Activated T-cell treated with anti-CD3 and anti-CD28 coated beads, Interleukin-2, amount 50 U/mL, for 72 hours (primary cell): ENCODE results near the gene PUDP. TPM values are rescaled to one million over a fixed set of nuclear protein-coding genes. Genes with fewer than 3 reads are reported as not detected.
"Not testable (repeated sequence)": the region's sequence is repeated elsewhere in the genome, so short reads cannot be mapped to it uniquely, and the experiment has no call there.

ENCODE experiments used
- ATAC-seq, 2 donors: fragments of 150-1000 bp; cut with Tn5 transposase; replicated peaks in 1 of 2; 2 replicates each; pipeline ENCODE4 v1.10.0; 2021; ENCODE audit warnings: moderate library complexity in 2 of 2, mild to moderate bottlenecking in 1 of 2
- DNase-seq, 2 donors: peaks; one replicate each; pipeline ENCODE4 v3.0.0; 2021 to 2022; ENCODE audit warnings: mixed read lengths in 1 of 2
- H3K27ac Mint-ChIP-seq: one replicate; pipeline ENCODE4 v1.8.0; 2022; ENCODE audit warnings: mild to moderate bottlenecking, moderate library complexity, mixed read lengths
- H3K27me3 Mint-ChIP-seq: one replicate; pipeline ENCODE4 v1.8.0; 2022; ENCODE audit warnings: low read depth, mixed read lengths
- H3K36me3 Mint-ChIP-seq, 2 donors: one replicate each; pipeline ENCODE4 v1.8.0; 2022; ENCODE audit warnings: mixed read lengths in 2 of 2, mild to moderate bottlenecking in 1 of 2; ENCODE audit not compliant: insufficient read depth in 2 of 2
- H3K4me1 Mint-ChIP-seq: one replicate; pipeline ENCODE4 v1.8.0; 2022; ENCODE audit warnings: low read depth, mixed read lengths
- H3K4me3 Mint-ChIP-seq, 2 donors: one replicate each; pipeline ENCODE4 v1.8.0; 2022; ENCODE audit warnings: mild to moderate bottlenecking in 2 of 2, mixed read lengths in 2 of 2, moderate library complexity in 2 of 2
- H3K9me3 Mint-ChIP-seq, 2 donors: one replicate each; pipeline ENCODE4 v1.8.0; 2022; ENCODE audit warnings: mixed read lengths in 2 of 2
- total RNA-seq, 2 donors: library from RNA; stranded (reverse); gene quantifications; one replicate each; pipeline ENCODE4 v1.2.3, GENCODE V29; 2022

PUDP gene
- total RNA-seq, 2 donors from 2014 or later, result 13.2 to 22.3 TPM

DNA sequence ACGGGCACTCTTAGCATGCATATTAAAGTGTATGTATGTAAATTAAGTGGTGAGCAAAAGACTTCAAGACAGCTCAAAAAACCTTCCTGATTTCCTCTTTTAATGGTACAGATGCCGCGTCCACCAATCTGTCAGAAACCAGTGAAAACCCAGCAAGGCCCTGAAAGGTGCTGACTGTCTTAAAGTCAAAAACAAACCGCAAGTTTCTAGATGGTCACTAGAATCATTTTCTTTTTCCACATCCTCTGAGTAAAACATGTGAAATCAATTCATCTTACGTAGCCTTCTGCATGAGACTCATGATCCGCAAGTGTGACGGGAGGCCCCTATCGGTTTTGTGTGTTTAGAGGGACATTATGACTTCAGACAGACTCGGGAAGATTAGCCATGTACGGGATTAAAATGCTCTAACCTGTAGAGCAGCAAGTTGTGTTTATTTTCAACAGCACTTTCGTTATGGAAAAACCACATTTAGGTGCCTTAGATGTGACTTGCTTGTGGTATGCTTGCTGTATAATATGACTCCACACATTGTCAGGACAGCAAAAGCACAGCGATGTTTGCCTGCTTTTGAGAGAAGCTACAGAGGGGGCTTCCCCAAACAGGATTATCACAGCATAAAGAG is 88.6 kb downstream of the PUDP start:
- Mint-ChIP-seq H3K27me3 (no peaks in the 10 kb centered on the region), H3K36me3 (peaks cover 2 to 22% of the 10 kb centered on the region in 2 donors), H3K9me3 (peaks cover 0 to 3% of the 10 kb centered on the region in 2 donors), H3K27ac (peak overlapping the region; percentile 73), H3K4me1 (peaks cover 58% of the 10 kb centered on the region), H3K4me3 (peak overlapping the region; percentile 42 to 77)
- ATAC-seq (peak; percentile 89 to 90), DNase-seq (peak; percentile 20 to 58)

DNA sequence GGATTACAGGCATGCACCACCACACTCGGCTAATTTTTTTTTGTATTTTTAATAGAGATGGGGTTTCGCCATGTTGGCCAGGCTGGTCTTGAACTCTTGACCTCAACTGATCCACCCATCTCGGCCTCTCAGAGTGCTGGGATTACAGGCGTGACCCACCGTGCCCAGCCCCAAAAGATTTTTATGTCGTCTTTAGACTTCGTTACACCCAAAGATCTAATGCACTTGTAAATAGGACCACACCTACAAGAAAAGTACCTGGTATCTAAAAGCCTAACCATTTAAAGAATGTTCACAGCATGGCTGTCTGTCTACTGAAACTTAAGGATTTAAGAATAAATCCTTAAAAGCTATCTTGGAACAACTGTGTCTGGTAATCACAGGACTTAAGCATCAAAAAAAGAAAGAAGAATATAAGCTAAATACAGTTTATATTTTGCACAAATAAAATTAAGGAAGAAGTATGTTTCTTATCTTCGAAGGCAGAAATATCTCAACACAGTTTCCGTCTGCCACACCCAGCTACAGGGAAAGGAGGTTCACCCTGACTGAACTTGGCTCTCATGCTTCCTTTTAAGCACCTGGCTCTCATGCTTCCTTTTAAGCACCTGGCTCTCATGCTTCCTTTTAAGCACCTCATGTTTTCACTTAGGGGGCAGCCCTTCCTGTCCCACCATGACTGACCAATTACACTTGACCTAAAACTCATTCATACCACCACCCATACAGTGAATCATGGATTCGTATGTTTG is 92.4 kb downstream of the PUDP start:
- ATAC-seq, result no peak
- Mint-ChIP-seq H3K27me3 (no peaks in the 10 kb centered on the region), H3K4me1 (peaks cover 49% of the 10 kb centered on the region), H3K4me3 (no peak overlapping the region), H3K27ac (no peak overlapping the region), H3K9me3 (no peaks in the 10 kb centered on the region), H3K36me3 (peaks cover 0 to 26% of the 10 kb centered on the region in 2 donors)
- no peak for DNase-seq

DNA sequence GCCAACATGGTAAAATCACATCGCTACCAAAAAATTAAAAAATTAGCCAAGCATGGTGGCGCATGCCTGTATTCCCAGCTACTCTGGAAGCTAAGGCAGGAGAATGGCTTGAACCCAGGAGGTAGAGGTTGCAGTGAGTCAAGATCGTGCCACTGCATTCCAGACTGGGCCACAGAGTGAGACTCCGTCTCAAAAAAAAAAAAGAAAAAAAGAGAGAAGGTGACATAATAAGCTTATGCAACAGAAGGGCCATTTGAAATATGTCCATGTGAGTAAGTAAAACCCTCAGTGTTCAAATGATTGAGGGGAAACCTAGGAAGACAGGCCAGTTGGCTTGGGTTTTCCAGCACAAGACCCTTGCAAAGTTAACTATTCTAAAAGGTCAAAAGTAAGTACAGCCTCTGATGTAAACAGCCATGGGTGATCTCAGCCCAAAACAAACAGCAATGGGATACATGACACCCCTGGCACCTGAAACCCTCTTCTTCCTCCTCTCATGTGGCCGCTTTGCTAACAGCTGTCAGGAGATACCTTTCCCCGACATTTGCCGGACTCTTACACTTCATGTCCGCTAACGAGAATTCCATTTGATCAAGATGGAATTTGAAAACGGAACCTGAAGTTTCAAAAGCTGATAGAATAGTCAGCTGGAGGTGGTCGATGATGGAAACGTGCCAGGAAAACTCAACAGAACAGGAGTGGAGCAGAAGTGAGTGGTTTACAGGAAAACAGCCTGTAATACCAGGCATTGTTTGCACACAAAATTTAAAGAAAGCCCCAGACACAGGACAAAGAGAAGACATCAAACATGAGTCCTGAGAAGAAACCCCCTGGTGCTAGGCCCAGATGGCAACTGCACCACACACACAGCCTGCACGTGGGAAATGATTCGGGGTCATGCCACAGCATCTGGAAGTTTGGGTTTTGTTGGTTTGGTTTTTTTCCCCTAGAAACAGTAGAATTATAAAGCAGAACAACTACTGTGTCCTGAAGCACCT is 93.4 kb downstream of the PUDP start:
- no peak overlapping the region for H3K4me3 Mint-ChIP-seq
- peaks cover 40% of the 10 kb centered on the region for H3K4me1 Mint-ChIP-seq
- H3K9me3 Mint-ChIP-seq, result no peaks in the 10 kb centered on the region
- H3K27ac Mint-ChIP-seq, result no peak overlapping the region
- DNase-seq (no peak), ATAC-seq (no peak)
- no peaks in the 10 kb centered on the region for H3K27me3 Mint-ChIP-seq
- H3K36me3 Mint-ChIP-seq, result peaks cover 0 to 28% of the 10 kb centered on the region in 2 donors

DNA sequence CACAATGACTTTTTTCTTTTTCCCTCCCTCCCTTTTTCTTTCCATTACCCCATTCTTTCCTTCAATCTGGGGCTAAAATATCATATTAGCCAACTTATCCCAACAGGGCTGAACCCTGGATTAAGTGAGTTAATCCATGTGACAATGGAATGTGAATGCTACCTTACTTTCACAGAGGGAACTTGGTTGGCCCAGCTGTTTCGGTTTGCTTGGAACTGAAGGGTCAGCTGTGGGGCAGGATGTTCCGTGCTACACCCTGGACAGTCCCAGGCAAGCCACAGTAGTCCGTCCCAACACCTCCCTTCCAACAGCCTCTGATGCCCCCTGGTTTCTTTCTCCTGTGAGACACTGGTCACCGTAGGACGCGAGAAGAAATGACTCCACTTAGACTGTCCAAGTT is 95.4 kb downstream of the PUDP start:
- no peaks in the 10 kb centered on the region for H3K27me3 Mint-ChIP-seq
- DNase-seq, result no peak
- no peak overlapping the region for H3K4me3 Mint-ChIP-seq
- peaks cover 0 to 23% of the 10 kb centered on the region in 2 donors for H3K36me3 Mint-ChIP-seq
- no peak for ATAC-seq
- H3K9me3 Mint-ChIP-seq, result no peaks in the 10 kb centered on the region
- H3K27ac Mint-ChIP-seq, result no peak overlapping the region
- peaks cover 28% of the 10 kb centered on the region for H3K4me1 Mint-ChIP-seq

DNA sequence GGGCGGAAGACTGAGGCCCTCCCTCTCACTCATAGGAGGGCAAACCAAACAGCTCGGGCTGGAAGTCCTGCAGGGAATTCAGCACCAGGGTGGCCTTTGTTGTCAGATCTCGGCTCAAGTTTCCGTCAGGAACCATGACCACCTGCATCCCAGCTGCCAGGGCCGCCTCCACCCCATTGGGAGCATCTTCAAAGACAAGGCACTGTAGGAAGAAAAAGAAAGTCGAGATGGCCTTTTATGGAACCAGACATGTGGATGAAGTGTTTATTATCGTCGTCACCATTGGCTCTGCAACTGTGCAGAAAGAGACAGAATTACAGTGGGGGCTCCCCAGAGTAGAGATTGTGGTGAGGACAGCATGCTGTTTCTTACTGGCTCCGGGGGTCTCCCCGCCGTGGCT is 97.7 kb downstream of the PUDP start:
- no peaks in the 10 kb centered on the region for H3K27me3 Mint-ChIP-seq
- no peak overlapping the region for H3K27ac Mint-ChIP-seq
- H3K36me3 Mint-ChIP-seq, result peaks cover 2 to 20% of the 10 kb centered on the region in 2 donors

DNA sequence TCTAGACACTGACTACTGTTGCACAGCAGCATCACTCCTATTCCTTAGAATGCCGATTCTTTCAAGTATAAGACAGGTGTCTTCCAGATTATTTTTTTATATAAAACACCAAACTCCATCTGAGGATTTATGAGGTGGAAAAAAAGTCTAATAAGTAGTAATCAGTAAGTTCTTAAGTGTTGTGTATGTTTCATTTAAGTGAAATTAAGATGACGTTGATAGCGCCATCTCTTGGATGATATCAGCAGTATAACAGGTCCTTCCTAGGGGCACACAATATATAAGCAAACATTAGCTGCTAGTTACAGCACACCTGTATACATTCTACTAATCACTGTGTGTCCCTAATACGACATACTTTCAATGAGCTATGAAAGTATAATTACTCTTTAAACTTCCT is 100.0 kb downstream of the PUDP start:
- H3K36me3 Mint-ChIP-seq, result peaks cover 2 to 21% of the 10 kb centered on the region in 2 donors
- H3K9me3 Mint-ChIP-seq, result peaks cover 2% of the 10 kb centered on the region in 2 donors
- ATAC-seq (no peak), DNase-seq (no peak)
- peaks cover 12% of the 10 kb centered on the region for H3K4me1 Mint-ChIP-seq
- no peak overlapping the region for H3K27ac Mint-ChIP-seq
- no peaks in the 10 kb centered on the region for H3K27me3 Mint-ChIP-seq
- H3K4me3 Mint-ChIP-seq, result no peak overlapping the region

More for the DNA sequence above, 97.7 kb downstream of the PUDP start:
- no peak overlapping the region for H3K4me3 Mint-ChIP-seq
- DNase-seq (no peak), ATAC-seq (no peak)
- peaks cover 14% of the 10 kb centered on the region for H3K4me1 Mint-ChIP-seq
- H3K9me3 Mint-ChIP-seq, result peaks cover 2% of the 10 kb centered on the region in 2 donors

DNA sequence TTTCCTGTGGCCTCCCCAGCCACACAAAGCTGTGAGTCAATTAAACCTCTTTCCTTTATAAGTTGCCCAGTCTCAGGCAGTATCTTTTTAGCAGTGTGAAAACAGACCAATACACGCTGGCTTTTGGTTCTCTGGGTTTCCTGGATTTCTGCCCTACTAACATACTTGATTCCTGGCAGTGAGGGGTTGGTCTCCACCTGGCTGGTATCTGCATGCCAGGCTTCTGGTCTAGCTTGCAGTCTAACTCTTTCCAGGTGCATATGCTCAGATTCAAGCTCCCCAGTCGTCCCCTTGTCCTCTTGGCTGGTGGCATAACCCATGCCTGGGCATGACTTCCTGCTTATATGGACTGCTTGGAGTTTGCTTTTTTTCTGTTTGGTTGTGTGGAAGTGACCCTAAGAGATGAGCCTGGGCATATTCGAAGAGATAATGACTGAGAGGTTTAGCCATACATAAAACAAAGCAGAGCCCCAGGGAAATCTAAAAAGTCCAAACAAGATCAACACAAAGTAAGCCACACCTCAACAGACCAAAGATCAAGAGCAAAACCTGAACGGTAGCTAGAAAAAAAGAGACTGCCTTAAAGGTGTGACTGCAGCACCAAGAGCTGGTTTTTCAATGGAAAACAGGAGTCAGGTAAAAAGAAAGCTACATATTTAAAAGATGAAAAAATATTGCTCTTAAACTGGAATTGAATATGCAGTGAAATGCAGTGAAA is 102.6 kb downstream of the PUDP start:
- no peaks in the 10 kb centered on the region for H3K27me3 Mint-ChIP-seq
- peaks cover 2 to 22% of the 10 kb centered on the region in 2 donors for H3K36me3 Mint-ChIP-seq
- H3K4me3 Mint-ChIP-seq, result no peak overlapping the region
- H3K27ac Mint-ChIP-seq, result no peak overlapping the region
- DNase-seq (no peak), ATAC-seq (no peak)
- peaks cover 2 to 8% of the 10 kb centered on the region in 2 donors for H3K9me3 Mint-ChIP-seq
- peaks cover 9% of the 10 kb centered on the region for H3K4me1 Mint-ChIP-seq

DNA sequence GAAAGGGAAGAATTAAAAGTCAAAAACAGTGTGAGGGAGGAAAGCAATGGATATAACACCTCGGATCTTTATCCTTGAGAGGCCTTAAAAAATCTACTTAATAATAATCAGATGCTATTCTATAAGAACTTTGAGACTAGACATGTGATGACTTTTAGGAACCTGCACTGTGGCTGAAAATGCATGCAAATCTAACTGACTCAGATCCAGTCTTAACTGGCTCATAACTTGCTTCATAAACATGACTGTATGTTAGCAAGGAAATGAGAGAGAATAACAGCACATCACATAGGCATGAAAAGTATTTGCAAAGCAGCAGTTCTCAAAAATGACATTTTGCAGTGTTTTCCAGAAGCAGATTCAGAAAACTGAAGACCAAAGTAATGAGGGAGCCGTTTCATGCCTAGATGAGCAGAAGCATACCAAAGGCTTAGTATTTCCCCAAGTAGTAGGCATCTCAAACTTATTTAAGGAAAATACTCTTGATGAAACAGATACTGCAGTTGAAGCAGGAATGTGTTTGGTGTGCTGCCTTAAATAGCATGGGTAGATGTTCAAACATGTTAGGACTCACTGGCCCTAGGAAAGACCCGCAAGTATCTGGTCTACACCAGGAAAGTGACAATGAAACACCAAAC is 104.0 kb downstream of the PUDP start:
- not testable (repeated sequence) for DNase-seq, H3K27me3 Mint-ChIP-seq, H3K4me3 Mint-ChIP-seq, H3K27ac Mint-ChIP-seq, H3K4me1 Mint-ChIP-seq, H3K9me3 Mint-ChIP-seq, ATAC-seq
- H3K36me3 Mint-ChIP-seq, result peaks cover 2 to 19% of the 10 kb centered on the region in 2 donors

DNA sequence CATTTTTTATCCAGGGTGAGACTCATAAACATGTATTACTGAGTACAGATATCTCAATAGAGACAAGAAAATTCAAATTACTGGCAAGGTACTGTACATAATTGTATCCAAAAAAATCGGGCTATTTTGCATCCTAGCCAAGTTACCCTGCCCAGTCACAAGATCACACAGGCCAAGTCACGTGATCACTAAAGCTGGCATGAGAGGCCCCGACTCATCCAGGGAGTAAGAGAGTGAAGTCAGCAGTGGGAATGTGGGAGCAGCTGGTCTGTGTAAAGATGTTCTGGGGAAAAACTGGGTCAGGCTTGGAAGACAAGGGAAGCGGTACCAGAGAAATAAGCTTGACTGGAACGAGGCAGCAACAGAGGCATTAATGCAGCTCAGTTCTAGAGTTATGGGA is 119.7 kb downstream of the PUDP start:
- DNase-seq (no peak), ATAC-seq (no peak)
- no peaks in the 10 kb centered on the region for H3K9me3 Mint-ChIP-seq
- no peak overlapping the region for H3K4me3 Mint-ChIP-seq
- no peaks in the 10 kb centered on the region for H3K27me3 Mint-ChIP-seq
- H3K27ac Mint-ChIP-seq, result no peak overlapping the region
- H3K36me3 Mint-ChIP-seq, result no peaks in the 10 kb centered on the region
- H3K4me1 Mint-ChIP-seq, result no peaks in the 10 kb centered on the region

DNA sequence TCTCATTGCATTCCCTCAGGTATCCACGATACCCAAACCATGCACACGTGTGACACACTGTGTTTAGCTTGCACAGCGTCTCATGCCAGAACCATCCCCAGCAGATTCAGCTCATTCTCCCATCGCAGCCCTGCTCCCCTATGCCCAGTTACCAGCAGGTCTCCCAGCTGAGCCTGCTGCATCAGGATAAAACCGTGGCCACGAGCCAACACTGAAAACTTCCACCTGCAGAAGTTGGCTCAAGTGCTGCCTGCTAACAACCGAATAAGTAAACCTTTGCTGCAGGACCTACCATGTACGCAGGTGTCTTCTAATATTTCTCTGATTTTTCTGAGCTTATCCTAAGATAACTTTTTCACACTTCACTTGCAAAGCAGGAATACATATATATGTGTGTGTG is 120.9 kb downstream of the PUDP start:
- H3K9me3 Mint-ChIP-seq, result no peaks in the 10 kb centered on the region
- DNase-seq, result no peak
- H3K36me3 Mint-ChIP-seq, result no peaks in the 10 kb centered on the region
- no peaks in the 10 kb centered on the region for H3K27me3 Mint-ChIP-seq
- no peak overlapping the region for H3K27ac Mint-ChIP-seq
- H3K4me3 Mint-ChIP-seq, result no peak overlapping the region
- no peak for ATAC-seq
- H3K4me1 Mint-ChIP-seq, result no peaks in the 10 kb centered on the region

DNA sequence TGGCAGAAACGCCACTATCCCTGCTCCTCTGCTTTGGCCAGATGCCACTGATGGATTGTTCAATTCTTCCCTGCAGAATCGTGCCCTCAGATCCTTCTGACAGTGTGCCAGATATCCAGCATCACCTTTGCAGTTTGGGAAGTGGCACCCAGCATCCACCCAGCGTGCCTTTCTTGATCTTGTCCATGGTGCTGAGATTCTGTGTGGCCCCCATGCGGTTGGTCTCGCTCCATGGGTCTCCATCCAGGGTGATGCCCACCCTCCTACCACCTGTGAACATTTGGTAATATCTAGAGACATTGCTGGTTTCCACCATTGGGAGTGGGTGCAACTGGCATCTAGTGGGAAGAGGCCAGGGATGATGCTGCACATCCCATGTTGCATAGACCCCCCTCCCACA is 121.6 kb downstream of the PUDP start:
- H3K9me3 Mint-ChIP-seq, H3K4me3 Mint-ChIP-seq, H3K27ac Mint-ChIP-seq, H3K36me3 Mint-ChIP-seq, DNase-seq, ATAC-seq, H3K4me1 Mint-ChIP-seq, H3K27me3 Mint-ChIP-seq: not testable (repeated sequence)

DNA sequence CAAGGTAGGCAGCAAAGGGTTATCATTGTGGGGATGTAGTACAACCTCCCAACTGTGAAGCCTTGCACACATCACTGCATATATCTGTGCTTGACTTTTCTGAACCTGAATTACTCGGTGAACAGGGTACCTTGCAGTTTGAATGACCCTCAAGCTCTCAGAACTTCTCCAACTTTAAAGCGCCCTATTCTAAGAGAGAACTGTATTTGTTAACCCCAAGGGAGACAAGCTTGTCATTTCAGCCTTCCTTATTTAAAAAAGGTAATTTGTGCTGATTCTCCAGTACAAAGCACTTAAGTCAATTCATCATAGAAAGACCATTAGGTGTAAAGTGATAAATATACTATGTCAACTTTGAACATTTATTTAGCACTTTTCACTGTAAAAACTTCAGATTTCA is 122.5 kb downstream of the PUDP start:
- no peaks in the 10 kb centered on the region for H3K36me3 Mint-ChIP-seq
- H3K27ac Mint-ChIP-seq, result no peak overlapping the region
- no peaks in the 10 kb centered on the region for H3K4me1 Mint-ChIP-seq
- H3K27me3 Mint-ChIP-seq, result no peaks in the 10 kb centered on the region
- H3K4me3 Mint-ChIP-seq, result no peak overlapping the region
- no peaks in the 10 kb centered on the region for H3K9me3 Mint-ChIP-seq
- no peak for DNase-seq
- no peak for ATAC-seq
